Measurements from ENCODE around the gene CUX1. TPM values are rescaled to one million over a fixed set of nuclear protein-coding genes. Genes with fewer than 3 reads are reported as not detected.

The CUX1 gene
- total RNA-seq, 4 donors from 2014 or later: 56.9 to 124 (median 93.2) TPM

DNA sequence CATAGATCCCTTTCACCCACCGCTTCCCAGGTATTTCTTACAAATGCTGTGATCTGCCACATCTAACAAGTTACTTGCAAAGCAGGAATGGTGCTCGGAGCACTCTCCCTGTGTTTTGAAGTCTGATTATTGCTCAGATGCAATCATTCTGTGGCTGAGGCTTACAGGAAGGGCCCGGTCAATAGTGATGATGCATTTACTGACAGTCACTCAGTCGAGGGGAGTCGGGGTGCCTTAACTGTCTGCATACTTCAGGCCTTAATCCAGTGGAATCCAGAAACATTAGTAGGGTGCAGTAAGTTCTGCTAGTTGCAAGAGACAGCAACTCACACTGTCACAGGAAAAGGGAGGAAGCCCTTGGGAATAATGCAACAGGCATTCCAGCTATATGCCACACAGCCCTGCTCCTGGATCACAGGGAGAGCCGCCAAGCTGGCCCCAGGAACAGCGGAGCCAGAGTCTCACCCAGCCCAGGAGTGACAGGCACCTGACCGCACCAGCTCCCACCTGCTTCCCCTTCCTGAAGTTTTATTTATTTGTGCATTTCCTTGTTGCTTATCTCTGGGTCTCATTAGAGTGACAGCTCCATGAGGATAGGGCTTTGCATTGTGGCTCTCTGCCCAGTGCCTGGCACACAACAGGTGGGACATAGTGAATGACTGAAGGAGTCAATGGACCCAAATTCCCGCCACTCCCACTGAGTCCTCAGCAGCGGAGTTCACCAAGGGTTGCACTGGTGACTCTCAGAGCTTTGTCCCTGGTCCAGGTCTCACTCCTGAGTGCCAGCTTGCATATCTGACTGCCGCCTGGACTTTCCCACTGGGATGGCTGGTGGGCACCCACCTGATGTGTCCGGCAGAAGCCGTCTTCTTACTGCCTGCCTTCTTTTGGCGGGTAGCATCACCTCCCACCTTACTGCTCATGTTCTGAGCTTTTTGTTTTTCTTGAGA is 256.8 kb downstream of the CUX1 start:
- Histone ChIP-seq H3K4me3 (no peak overlapping the region), H3K9me3 (peaks cover 0 to 5% of the 10 kb centered on the region in 2 donors), H3K27ac (peak overlapping the region in 3 of 4 donors; percentile 17 to 40 (median 27)), H3K36me3 (peaks cover 0 to 11% (median 3%) of the 10 kb centered on the region in 4 donors), H3K27me3 (no peaks in the 10 kb centered on the region), H3K4me1 (peaks cover 0 to 5% (median 2%) of the 10 kb centered on the region in 4 donors)
- in situ Hi-C loops (cut with MboI; ENCODE audit: low pct_ligation_motif_present in 1 of 4, low pct_unique_long_range_greater_than_20kb in 1 of 4, low sequenced_read_pairs in 3 of 4): no loop called here
- intact Hi-C loops (cut with DNase I; ENCODE audit: low total_unique reads): no loop called here
- peak; percentile 45 for DNase-seq
- 86 to 100% methylated on average over 4 to 14 of the region's 14 CpGs for WGBS, 2 donors (ENCODE audit: low coverage in 1 of 2)
- TF ChIP-seq POLR2A (IDR thresholded peaks at IDR 0.05) (no peak), EP300 (IDR thresholded peaks at IDR 0.05; ENCODE audit: low read depth) (no peak), POLR2AphosphoS5 (IDR thresholded peaks at IDR 0.05) (no peak)
- TF ChIP-seq, protein P1, sequence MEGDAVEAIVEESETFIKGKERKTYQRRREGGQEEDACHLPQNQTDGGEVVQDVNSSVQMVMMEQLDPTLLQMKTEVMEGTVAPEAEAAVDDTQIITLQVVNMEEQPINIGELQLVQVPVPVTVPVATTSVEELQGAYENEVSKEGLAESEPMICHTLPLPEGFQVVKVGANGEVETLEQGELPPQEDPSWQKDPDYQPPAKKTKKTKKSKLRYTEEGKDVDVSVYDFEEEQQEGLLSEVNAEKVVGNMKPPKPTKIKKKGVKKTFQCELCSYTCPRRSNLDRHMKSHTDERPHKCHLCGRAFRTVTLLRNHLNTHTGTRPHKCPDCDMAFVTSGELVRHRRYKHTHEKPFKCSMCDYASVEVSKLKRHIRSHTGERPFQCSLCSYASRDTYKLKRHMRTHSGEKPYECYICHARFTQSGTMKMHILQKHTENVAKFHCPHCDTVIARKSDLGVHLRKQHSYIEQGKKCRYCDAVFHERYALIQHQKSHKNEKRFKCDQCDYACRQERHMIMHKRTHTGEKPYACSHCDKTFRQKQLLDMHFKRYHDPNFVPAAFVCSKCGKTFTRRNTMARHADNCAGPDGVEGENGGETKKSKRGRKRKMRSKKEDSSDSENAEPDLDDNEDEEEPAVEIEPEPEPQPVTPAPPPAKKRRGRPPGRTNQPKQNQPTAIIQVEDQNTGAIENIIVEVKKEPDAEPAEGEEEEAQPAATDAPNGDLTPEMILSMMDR (IDR thresholded peaks at IDR 0.05): no peak

DNA sequence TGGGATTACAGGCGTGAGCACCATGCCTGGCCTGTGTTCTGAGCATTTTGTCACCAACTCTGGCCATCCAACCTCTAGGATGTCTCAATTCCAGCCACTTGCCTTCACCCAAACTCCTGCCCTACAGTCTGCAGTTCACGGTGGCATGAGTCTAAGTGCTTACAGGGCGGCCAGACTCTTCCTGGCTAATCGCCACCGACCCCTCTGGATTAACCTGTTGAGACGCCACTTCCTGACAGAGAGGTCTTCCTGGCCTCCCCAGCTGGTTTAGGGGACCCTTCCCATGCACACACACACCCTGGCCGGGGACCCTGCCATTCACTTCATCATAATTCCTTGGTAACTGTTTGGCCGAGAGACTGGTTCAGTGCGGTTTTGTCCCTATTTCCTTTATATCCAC is 257.7 kb downstream of the CUX1 start:
- intact Hi-C loops (cut with DNase I; ENCODE audit: low total_unique reads) (no loop called here), in situ Hi-C loops (cut with MboI; ENCODE audit: low pct_ligation_motif_present in 1 of 4, low pct_unique_long_range_greater_than_20kb in 1 of 4, low sequenced_read_pairs in 3 of 4) (no loop called here)
- Histone ChIP-seq H3K27me3 (no peaks in the 10 kb centered on the region), H3K36me3 (peaks cover 0 to 11% (median 3%) of the 10 kb centered on the region in 4 donors), H3K27ac (no peak overlapping the region), H3K4me3 (no peak overlapping the region), H3K9me3 (peaks cover 0 to 5% of the 10 kb centered on the region in 2 donors), H3K4me1 (peaks cover 0 to 5% (median 2%) of the 10 kb centered on the region in 4 donors)
- WGBS, 2 donors (ENCODE audit: low coverage in 1 of 2): 93 to 94% methylated on average over 3 to 9 of the region's 9 CpGs
- no peak for DNase-seq
- TF ChIP-seq, protein P1 (IDR thresholded peaks at IDR 0.05): no peak
- TF ChIP-seq EP300 (IDR thresholded peaks at IDR 0.05; ENCODE audit: low read depth): no peak
- no peak for TF ChIP-seq POLR2A (IDR thresholded peaks at IDR 0.05)
- no peak for TF ChIP-seq POLR2AphosphoS5 (IDR thresholded peaks at IDR 0.05)

DNA sequence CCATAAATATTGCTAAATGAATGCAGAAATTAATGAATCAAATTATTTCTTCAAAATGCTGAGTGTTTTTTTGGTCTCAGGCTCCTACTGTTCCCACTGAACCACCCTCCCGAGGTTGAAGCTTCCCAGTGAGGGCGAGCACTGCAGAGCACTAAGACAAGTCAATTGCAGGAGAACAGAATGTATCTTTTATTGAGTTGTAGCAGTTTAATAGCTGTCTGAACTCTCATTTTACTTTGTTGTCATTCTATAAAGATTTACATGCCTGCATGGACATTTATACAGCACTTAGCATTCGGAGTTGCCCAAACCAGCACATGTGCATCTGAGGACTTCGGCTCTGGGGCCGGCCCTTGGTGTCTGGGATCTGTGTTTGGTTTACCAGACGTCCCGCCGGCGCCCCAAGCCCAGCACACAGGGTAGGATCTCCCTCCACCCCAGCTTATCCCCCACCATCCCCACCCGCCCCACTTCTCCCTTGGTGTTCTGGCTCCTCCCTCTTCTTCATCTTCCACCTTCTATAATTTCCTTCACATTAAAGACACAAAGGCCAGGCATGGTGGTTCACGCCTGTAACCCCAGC is 258.2 kb downstream of the CUX1 start:
- Histone ChIP-seq H3K27me3 (no peaks in the 10 kb centered on the region), H3K4me3 (no peak overlapping the region), H3K4me1 (peaks cover 0 to 5% (median 2%) of the 10 kb centered on the region in 4 donors), H3K27ac (no peak overlapping the region), H3K36me3 (peaks cover 0 to 11% (median 3%) of the 10 kb centered on the region in 4 donors), H3K9me3 (peaks cover 0 to 5% of the 10 kb centered on the region in 2 donors)
- in situ Hi-C loops (cut with MboI; ENCODE audit: low pct_ligation_motif_present in 1 of 4, low pct_unique_long_range_greater_than_20kb in 1 of 4, low sequenced_read_pairs in 3 of 4): no loop called here
- no peak for DNase-seq
- WGBS, 2 donors (ENCODE audit: low coverage in 1 of 2): 86 to 96% methylated on average over 6 to 11 of the region's 11 CpGs
- intact Hi-C loops (cut with DNase I; ENCODE audit: low total_unique reads): no loop called here
- TF ChIP-seq, protein P1 (IDR thresholded peaks at IDR 0.05): no peak
- TF ChIP-seq POLR2A (IDR thresholded peaks at IDR 0.05): no peak
- no peak for TF ChIP-seq POLR2AphosphoS5 (IDR thresholded peaks at IDR 0.05)
- no peak for TF ChIP-seq EP300 (IDR thresholded peaks at IDR 0.05; ENCODE audit: low read depth)

DNA sequence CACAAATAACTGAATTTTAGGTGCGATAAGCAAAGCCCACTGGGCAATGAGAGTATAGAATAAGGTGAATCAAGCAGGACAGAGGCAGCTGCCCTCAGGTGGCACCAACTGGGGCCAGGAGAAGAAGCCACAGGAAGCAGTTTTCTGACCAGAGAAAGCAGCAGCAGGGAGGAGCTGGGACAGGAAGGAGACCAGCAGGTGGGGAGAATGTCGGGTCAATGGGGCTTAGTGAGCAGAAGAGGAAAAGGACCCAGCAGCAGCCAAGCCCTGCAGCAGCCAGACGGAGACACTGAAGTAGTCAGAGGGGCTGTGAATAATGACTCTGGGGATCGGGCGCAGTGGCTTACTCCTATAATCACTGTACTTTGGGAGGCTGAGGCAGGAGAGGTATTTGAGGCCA is 259.7 kb downstream of the CUX1 start:
- 81 to 87% methylated on average over 5 of the region's 5 CpGs for WGBS, 2 donors (ENCODE audit: low coverage in 1 of 2)
- no peak overlapping the region for H3K27ac ChIP-seq
- TF ChIP-seq, protein P1 (IDR thresholded peaks at IDR 0.05): no peak
- H3K36me3 ChIP-seq: peaks cover 0 to 2% (median 0%) of the 10 kb centered on the region in 4 donors
- H3K27me3 ChIP-seq: no peaks in the 10 kb centered on the region
- peaks cover 0 to 5% (median 2%) of the 10 kb centered on the region in 4 donors for H3K4me1 ChIP-seq
- in situ Hi-C loops (cut with MboI; ENCODE audit: low pct_ligation_motif_present in 1 of 4, low pct_unique_long_range_greater_than_20kb in 1 of 4, low sequenced_read_pairs in 3 of 4) (no loop called here), intact Hi-C loops (cut with DNase I; ENCODE audit: low total_unique reads) (no loop called here)
- no peak overlapping the region for H3K4me3 ChIP-seq
- H3K9me3 ChIP-seq: no peaks in the 10 kb centered on the region
- no peak for DNase-seq
